H1 (cell line): Measurements from ENCODE around the gene DRAP1. TPM values are rescaled to one million over a fixed set of nuclear protein-coding genes. Genes with fewer than 3 reads are reported as not detected.

Experiments used
- BCL11A ChIP-seq, 2 experiments: IDR thresholded peaks; one replicate each; pipeline ENCODE4 v1.6.1; 2011; ENCODE audit warnings: low read depth in 2 of 2, low read length in 2 of 2, mild to moderate bottlenecking in 2 of 2
- BRCA1 ChIP-seq: IDR thresholded peaks from 2 replicates; pipeline ENCODE4 v1.6.1; 2012; ENCODE audit warnings: low read depth, low read length, improper control_type of control experiment
- CBX8 ChIP-seq: fragments of 300-800, 300-1000 bp; sonication (generic); IDR thresholded peaks from 2 replicates; pipeline ENCODE4 v1.7.1; 2016; ENCODE audit warnings: low read depth, low read length, borderline replicate concordance
- CTBP2 ChIP-seq: IDR thresholded peaks from 2 replicates; pipeline ENCODE4 v1.7.0; 2011; ENCODE audit warnings: borderline replicate concordance, mild to moderate bottlenecking, moderate library complexity, mixed read lengths, low read length; ENCODE audit not compliant: insufficient read depth, insufficient read length
- GABPA ChIP-seq: IDR thresholded peaks from 2 replicates; pipeline ENCODE4 v1.6.1; 2011; ENCODE audit warnings: mild to moderate bottlenecking, low read length, moderate library complexity, borderline replicate concordance; ENCODE audit not compliant: insufficient read depth
- HDAC2 ChIP-seq, 2 experiments: fragments of 300-600 bp in 1 of 2; sonication (generic) in 1 of 2; IDR thresholded peaks; 2 replicates each; pipeline ENCODE4 v1.6.1; 2011 to 2012; ENCODE audit warnings: low read depth in 2 of 2, low read length in 2 of 2, mild to moderate bottlenecking in 2 of 2, moderate library complexity in 2 of 2, borderline replicate concordance in 1 of 2, inconsistent platforms in 1 of 2
- NANOG ChIP-seq: IDR thresholded peaks from 2 replicates; pipeline ENCODE4 v1.6.1; 2011; ENCODE audit warnings: low read length, low read depth, mild to moderate bottlenecking, inconsistent platforms; ENCODE audit not compliant: insufficient read depth, poor library complexity, severe bottlenecking
- POLR2AphosphoS5 ChIP-seq: IDR thresholded peaks from 2 replicates; pipeline ENCODE4 v1.6.1; 2011; ENCODE audit warnings: low read depth, low read length
- RAD21 ChIP-seq, 2 experiments: IDR thresholded peaks in 1 of 2; conservative IDR thresholded peaks in 1 of 2; 2 replicates each; pipeline ENCODE4 v1.6.1; 2011; ENCODE audit warnings: low read depth in 2 of 2, low read length in 2 of 2, improper control_type of control experiment in 1 of 2, inconsistent platforms in 1 of 2, mild to moderate bottlenecking in 1 of 2, moderate library complexity in 1 of 2
- SIX5 ChIP-seq: IDR thresholded peaks from 2 replicates; pipeline ENCODE4 v1.6.1; 2011; ENCODE audit warnings: mild to moderate bottlenecking, low read depth, low read length
- TAF7 ChIP-seq: optimal IDR thresholded peaks from 2 replicates; pipeline ENCODE3; 2011; ENCODE audit warnings: low read depth, mild to moderate bottlenecking, inconsistent platforms, low read length, moderate library complexity, borderline replicate concordance
- TBP ChIP-seq: IDR thresholded peaks from 2 replicates; pipeline ENCODE4 v1.6.1; 2011; ENCODE audit warnings: low read depth, low read length, improper control_type of control experiment
- TEAD4 ChIP-seq: IDR thresholded peaks from 2 replicates; pipeline ENCODE4 v1.6.1; 2012; ENCODE audit warnings: low read depth, low read length, inconsistent platforms, mixed read lengths
- polyA plus RNA-seq, 7 experiments: library from polyadenylated mRNA; depleted of rRNA in 3 of 7; stranded (reverse) in 5 of 7; unstranded in 2 of 7; fragments of >200 nt in 5 of 7; fragments of 200-250 nt in 2 of 7; gene quantifications; 1 replicate in 5 of 7; 2 replicates in 1 of 7; 4 replicates in 1 of 7; pipeline versions ENCODE4 v1.2.1 to v1.2.3, GENCODE V29; 2011 to 2013; ENCODE audit warnings: missing spikeins in 2 of 7, mixed read lengths in 2 of 7
- total RNA-seq: library from RNA; stranded (reverse); fragmentation: NEBNext Ultra II Directional; extraction: Animal tissue kit (Norgen Biotek cat#: 25700); gene quantifications from 2 replicates; pipeline ENCODE4 v1.2.1, GENCODE V29; 2021

DRAP1 gene
- total and polyA plus RNA-seq, 2 of the 8 experiments (the other 6 are each of a cell fraction or from before 2014, with no cell fraction given) = 62.5 to 98.7 TPM

GRCh38 chr11:65884716-65885092 is 34.5 kb upstream of the DRAP1 start (continued):
- no peak for TF ChIP-seq NANOG
- 0 out of 2 replicates have a peak, but pooled peaks have one; percentile 24 for TF ChIP-seq POLR2AphosphoS5
- peak; percentile 78 for TF ChIP-seq TAF7
- no peak for TF ChIP-seq SIX5
- peak; percentile 81 to 91 for TF ChIP-seq RAD21 (IDR thresholded peaks at IDR 0.05 in 1 of 2, conservative IDR thresholded peaks at IDR 0.05 in 1 of 2; ENCODE audit: low read depth in 2 of 2, low read length in 2 of 2)
- TF ChIP-seq GABPA = peak; percentile 59; the same call in 1 of the 2 replicates
- no peak for TF ChIP-seq CBX8
- no peak for TF ChIP-seq HDAC2 (IDR thresholded peaks at IDR 0.05; ENCODE audit: borderline replicate concordance in 1 of 2, low read depth in 2 of 2, low read length in 2 of 2)
- TF ChIP-seq TEAD4 = no peak
- TF ChIP-seq TBP = no peak
- no peak for TF ChIP-seq BCL11A (IDR thresholded peaks at IDR 0.05; ENCODE audit: low read depth in 2 of 2, low read length in 2 of 2)
- TF ChIP-seq BRCA1 = no peak
- TF ChIP-seq CTBP2 = no peak
